GM21390 (cell line): ENCODE measurements around the gene MARCKSL1.
"Not testable (repeated sequence)": the region's sequence is repeated elsewhere in the genome, so short reads cannot be mapped to it uniquely, and the experiment has no call there.

Experiments
- ATAC-seq: cut with Tn5 transposase; IDR thresholded peaks from one replicate; pipeline ENCODE4 v1.9.1; 2021; ENCODE audit not compliant: unreplicated experiment

The MARCKSL1 gene

DNA sequence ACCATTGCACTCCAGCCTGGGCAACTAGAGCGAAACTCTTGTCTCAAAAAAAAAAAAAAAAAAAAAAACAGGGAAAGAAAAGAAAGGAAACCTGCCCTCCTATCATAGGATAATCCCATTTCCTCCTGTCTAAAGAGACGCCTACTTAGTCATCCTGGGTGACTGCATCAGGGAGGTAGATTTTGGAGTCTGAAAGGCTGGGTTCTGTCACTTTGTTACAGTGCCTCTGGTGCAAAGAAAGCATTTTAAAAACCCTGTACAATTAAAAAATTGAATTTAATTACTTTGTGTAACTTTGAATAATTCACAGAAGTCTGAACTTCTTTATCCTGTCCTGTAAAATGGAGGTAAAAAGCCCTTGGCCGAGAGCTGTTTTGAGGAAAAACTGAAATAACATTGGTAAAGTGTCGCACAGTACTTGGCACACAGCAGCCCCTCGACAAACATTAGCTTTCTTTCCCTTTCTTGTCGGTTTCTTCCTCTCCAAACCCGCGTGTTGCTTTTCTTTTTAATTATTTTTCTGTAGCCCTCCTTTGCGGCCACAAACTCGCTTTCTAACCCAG is 44.8 kb downstream of the MARCKSL1 start:
- peak; percentile 4 for ATAC-seq

GRCh38 chr1:32289256-32289655 is 46.8 kb downstream of the MARCKSL1 start:
- no peak for ATAC-seq

DNA sequence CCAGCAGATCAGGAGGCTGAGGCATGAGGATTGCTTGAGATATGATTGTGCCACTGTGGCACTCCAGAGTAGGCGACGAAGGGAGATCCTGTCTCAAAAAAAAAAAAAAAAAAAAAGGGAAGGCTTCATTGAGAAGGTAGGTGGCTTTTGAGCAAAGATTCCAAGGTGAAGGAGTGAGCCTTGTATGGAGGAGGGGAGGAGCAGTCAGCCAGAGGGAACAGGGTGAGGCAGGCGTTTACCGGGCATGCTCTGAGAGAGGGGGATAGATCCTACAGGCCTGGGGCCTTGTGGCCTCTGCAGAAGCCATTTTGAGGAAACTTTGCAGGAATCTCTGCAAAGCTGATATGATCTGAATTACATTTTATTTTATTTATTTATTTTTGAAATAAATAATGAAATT is 49.3 kb downstream of the MARCKSL1 start:
- ATAC-seq, result no peak

DNA sequence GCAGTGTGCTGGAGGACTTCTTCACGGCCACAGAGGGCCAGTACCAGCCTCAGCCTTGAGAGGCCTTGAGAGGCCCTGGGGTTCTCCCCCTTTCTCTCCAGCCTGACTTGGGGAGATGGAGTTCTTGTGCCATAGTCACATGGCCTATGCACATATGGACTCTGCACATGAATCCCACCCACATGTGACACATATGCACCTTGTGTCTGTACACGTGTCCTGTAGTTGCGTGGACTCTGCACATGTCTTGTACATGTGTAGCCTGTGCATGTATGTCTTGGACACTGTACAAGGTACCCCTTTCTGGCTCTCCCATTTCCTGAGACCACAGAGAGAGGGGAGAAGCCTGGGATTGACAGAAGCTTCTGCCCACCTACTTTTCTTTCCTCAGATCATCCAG is 50.4 kb downstream of the MARCKSL1 start:
- no peak for ATAC-seq

DNA sequence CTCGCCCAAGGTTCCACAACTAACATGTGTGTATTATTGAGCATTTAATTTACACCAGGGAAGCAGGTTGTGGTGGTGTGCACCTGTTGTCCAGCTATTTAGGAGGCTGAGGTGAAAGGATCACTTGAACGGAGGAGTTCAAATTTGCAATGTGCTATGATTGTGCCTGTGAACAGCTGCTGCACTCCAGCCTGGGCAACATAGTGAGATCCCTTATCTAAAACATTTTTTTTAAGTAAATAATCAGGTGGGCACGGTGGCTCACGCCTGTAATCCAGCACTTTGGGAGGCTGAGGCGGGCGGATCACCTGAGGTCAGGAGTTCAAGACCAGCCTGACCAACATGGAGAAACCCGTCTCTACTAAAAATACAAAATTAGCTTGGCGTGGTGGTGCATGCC is 51.3 kb downstream of the MARCKSL1 start:
- ATAC-seq, result not testable (repeated sequence)
